ENCODE results near the gene KCNF1. TPM values are rescaled to one million over a fixed set of nuclear protein-coding genes. Genes with fewer than 3 reads are reported as not detected.
"Not testable (repeated sequence)": the region's sequence is repeated elsewhere in the genome, so short reads cannot be mapped to it uniquely, and the experiment has no call there.

The KCNF1 gene
- polyA plus RNA-seq, 3 donors: not detected

DNA sequence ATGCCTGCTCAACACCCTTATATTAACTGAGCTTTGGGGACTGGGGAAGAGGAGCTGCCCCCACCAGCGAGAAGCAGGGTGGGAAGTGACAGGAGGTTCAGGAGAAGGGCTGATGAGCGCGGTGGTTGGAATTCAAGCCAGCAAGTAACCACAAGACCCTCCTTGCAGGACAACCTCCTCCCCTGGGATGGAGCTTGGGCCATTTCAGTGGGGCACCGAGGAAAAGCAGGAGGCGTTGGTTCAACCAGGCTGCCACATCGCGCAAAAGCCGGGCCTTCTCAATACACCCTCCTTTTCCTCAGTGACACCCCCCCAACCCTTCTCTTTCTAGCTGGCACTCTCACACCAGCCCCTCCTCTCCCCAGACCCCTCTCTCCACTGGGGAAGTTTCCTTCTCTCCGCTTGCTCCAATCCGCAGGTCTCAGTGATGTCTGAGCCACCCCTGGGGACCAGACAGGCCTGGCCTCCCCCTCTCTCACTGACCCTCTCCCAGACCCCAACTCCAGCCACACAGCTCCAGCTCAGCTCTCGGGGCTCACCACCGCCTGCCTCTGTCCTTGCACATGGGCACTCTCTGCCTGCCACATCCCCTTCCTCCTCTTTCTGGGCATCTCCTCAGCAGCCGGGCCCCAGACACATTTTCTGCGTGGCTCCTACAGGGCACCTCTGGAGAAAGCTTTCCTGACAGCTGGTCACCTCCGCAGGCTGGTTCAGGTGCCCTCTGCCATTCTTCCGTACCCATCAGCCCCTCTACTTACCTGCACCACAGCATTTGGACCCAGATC lies 44.5 kb downstream of the KCNF1 start:
- no peak overlapping the region for H3K4me2 ChIP-seq (replicated peaks; ENCODE audit: extremely low read depth, low read length, poor library complexity, severe bottlenecking)
- no peak for DNase-seq
- Mint-ChIP-seq H3K4me1 (peaks cover 5% of the 10 kb centered on the region), H3K36me3 (no peaks in the 10 kb centered on the region), H3K27me3 (ENCODE audit: low read depth in 3 of 3) (peaks cover 4 to 30% (median 16%) of the 10 kb centered on the region in 3 donors), H3K9me3 (peaks cover 2 to 11% (median 2%) of the 10 kb centered on the region in 7 donors), H3K27ac (no peak overlapping the region), H3K4me3 (no peak overlapping the region)
- no peaks in the 10 kb centered on the region for H4K20me1 ChIP-seq (ENCODE audit: insufficient read depth, low read length)
- 95% methylated on average over 12 of the region's 16 CpGs for WGBS (ENCODE audit: insufficient coverage)
- H2AFZ ChIP-seq (ENCODE audit: insufficient read depth, low read depth, low read length, poor library complexity, severe bottlenecking): no peak overlapping the region
- H3K79me2 ChIP-seq (ENCODE audit: insufficient read depth, low read length): no peaks in the 10 kb centered on the region
- peaks cover 0 to 2% of the 10 kb centered on the region in 2 donors for H3K4me1 ChIP-seq (ENCODE audit: control insufficient read depth in 1 of 2, insufficient read depth in 2 of 2, low read length in 2 of 2)
- intact Hi-C loops (cut with micrococcal nuclease): no loop called here
- H3K27ac ChIP-seq (ENCODE audit: low read depth in 1 of 2, low read length in 2 of 2): no peak overlapping the region
- H3K4me3 ChIP-seq (replicated peaks in 1 of 3; ENCODE audit: low read depth in 2 of 3, low read length in 3 of 3): no peak overlapping the region
- peaks cover 0 to 6% of the 10 kb centered on the region in 2 donors for H3K9me3 ChIP-seq (replicated peaks in 1 of 2; ENCODE audit: control insufficient read depth in 1 of 2, insufficient read depth in 1 of 2, low read length in 2 of 2)
- TF ChIP-seq, protein P1, sequence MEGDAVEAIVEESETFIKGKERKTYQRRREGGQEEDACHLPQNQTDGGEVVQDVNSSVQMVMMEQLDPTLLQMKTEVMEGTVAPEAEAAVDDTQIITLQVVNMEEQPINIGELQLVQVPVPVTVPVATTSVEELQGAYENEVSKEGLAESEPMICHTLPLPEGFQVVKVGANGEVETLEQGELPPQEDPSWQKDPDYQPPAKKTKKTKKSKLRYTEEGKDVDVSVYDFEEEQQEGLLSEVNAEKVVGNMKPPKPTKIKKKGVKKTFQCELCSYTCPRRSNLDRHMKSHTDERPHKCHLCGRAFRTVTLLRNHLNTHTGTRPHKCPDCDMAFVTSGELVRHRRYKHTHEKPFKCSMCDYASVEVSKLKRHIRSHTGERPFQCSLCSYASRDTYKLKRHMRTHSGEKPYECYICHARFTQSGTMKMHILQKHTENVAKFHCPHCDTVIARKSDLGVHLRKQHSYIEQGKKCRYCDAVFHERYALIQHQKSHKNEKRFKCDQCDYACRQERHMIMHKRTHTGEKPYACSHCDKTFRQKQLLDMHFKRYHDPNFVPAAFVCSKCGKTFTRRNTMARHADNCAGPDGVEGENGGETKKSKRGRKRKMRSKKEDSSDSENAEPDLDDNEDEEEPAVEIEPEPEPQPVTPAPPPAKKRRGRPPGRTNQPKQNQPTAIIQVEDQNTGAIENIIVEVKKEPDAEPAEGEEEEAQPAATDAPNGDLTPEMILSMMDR (IDR thresholded peaks at IDR 0.05): no peak
- no peak overlapping the region for H3K9ac ChIP-seq (ENCODE audit: insufficient read depth, low read length, poor library complexity, severe bottlenecking)
- H3K36me3 ChIP-seq (replicated peaks in 1 of 2; ENCODE audit: control insufficient read depth in 1 of 2, insufficient read depth in 2 of 2, low read length in 2 of 2): no peaks in the 10 kb centered on the region
- H3K27me3 ChIP-seq (ENCODE audit: control insufficient read depth in 2 of 2, insufficient read depth in 2 of 2, low read length in 2 of 2): no peaks in the 10 kb centered on the region

DNA sequence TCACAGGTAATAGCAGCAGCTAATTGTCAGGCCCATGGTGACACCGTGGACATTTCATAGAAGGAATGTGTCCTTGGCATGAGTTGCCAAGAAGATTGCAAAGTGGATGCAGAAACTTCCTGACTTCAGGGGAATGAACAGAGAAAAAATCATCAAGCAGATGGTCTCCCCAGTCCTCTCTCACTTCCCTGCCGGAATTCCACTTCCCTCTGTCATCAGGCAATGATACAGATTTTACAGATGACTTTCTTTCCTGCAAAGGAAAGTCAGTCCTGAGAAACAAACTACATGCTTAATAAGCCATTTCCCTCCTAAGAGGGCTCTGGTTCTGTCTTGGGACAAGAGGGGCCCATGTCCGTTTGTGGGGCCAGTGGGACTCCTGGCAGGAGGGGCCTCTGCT lies 45.7 kb downstream of the KCNF1 start:
- no peak overlapping the region for H3K9ac ChIP-seq (ENCODE audit: insufficient read depth, low read length, poor library complexity, severe bottlenecking)
- no peak overlapping the region for H3K27ac ChIP-seq (ENCODE audit: low read depth in 1 of 2, low read length in 2 of 2)
- no peak overlapping the region for H3K4me2 ChIP-seq (replicated peaks; ENCODE audit: extremely low read depth, low read length, poor library complexity, severe bottlenecking)
- H3K9me3 ChIP-seq (replicated peaks in 1 of 2; ENCODE audit: control insufficient read depth in 1 of 2, insufficient read depth in 1 of 2, low read length in 2 of 2): peaks cover 0 to 6% of the 10 kb centered on the region in 2 donors
- TF ChIP-seq, protein P1 (IDR thresholded peaks at IDR 0.05): no peak
- intact Hi-C loops (cut with micrococcal nuclease): no loop called here
- H3K36me3 ChIP-seq (replicated peaks in 1 of 2; ENCODE audit: control insufficient read depth in 1 of 2, insufficient read depth in 2 of 2, low read length in 2 of 2): no peaks in the 10 kb centered on the region
- no peaks in the 10 kb centered on the region for H4K20me1 ChIP-seq (ENCODE audit: insufficient read depth, low read length)
- H3K27me3 ChIP-seq (ENCODE audit: control insufficient read depth in 2 of 2, insufficient read depth in 2 of 2, low read length in 2 of 2): no peaks in the 10 kb centered on the region
- peaks cover 5% of the 10 kb centered on the region for H3K4me1 Mint-ChIP-seq
- H3K4me1 ChIP-seq (ENCODE audit: control insufficient read depth in 1 of 2, insufficient read depth in 2 of 2, low read length in 2 of 2): peaks cover 0 to 2% of the 10 kb centered on the region in 2 donors
- H3K9me3 Mint-ChIP-seq: peaks cover 1 to 11% (median 2%) of the 10 kb centered on the region in 7 donors
- no peak overlapping the region for H3K4me3 ChIP-seq (replicated peaks in 1 of 3; ENCODE audit: low read depth in 2 of 3, low read length in 3 of 3)
- H2AFZ ChIP-seq (ENCODE audit: insufficient read depth, low read depth, low read length, poor library complexity, severe bottlenecking): no peak overlapping the region
- H3K27ac Mint-ChIP-seq: no peak overlapping the region
- whole genome bisulfite sequencing (ENCODE audit: insufficient coverage): 79% methylated on average over 2 of the region's 3 CpGs
- H3K4me3 Mint-ChIP-seq: no peak overlapping the region
- H3K36me3 Mint-ChIP-seq: no peaks in the 10 kb centered on the region
- DNase-seq: no peak
- H3K79me2 ChIP-seq (ENCODE audit: insufficient read depth, low read length): no peaks in the 10 kb centered on the region
- H3K27me3 Mint-ChIP-seq (ENCODE audit: low read depth in 3 of 3): peaks cover 6 to 30% (median 11%) of the 10 kb centered on the region in 3 donors

DNA sequence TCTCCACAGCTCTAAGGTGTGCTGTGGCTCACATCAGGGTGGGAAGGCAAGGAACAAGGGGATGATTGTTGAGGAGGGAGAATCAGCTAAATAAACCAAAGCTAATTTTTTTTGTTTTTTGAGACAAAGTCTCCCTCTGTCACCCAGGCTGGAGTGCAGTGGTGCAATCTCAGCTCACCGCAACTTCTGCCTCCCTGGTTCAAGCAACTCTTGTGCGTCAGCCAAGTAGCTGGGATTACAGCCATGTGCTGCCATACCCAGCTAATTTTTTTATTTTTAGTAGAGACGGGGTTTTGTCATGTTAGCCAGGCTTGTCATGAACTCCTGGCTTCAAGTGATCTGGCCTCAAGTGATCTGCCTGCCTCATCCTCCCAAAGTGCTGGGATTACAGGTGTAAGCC lies 46.7 kb downstream of the KCNF1 start:
- Mint-ChIP-seq H3K4me1 (peaks cover 13% of the 10 kb centered on the region), H3K27me3 (ENCODE audit: low read depth in 3 of 3) (peaks cover 6 to 30% (median 11%) of the 10 kb centered on the region in 3 donors), H3K27ac (peak overlapping the region in 2 of 7 donors; percentile 79 to 82)
- H3K36me3 ChIP-seq (replicated peaks in 1 of 2; ENCODE audit: control insufficient read depth in 1 of 2, insufficient read depth in 2 of 2, low read length in 2 of 2); intact Hi-C loops (cut with micrococcal nuclease); H3K36me3 Mint-ChIP-seq; DNase-seq; H3K9me3 Mint-ChIP-seq; H3K4me3 Mint-ChIP-seq; H3K79me2 ChIP-seq (ENCODE audit: insufficient read depth, low read length); H3K4me2 ChIP-seq (replicated peaks; ENCODE audit: extremely low read depth, low read length, poor library complexity, severe bottlenecking); H3K27me3 ChIP-seq (ENCODE audit: control insufficient read depth in 2 of 2, insufficient read depth in 2 of 2, low read length in 2 of 2); H3K4me1 ChIP-seq (ENCODE audit: control insufficient read depth in 1 of 2, insufficient read depth in 2 of 2, low read length in 2 of 2); H3K9me3 ChIP-seq (replicated peaks in 1 of 2; ENCODE audit: control insufficient read depth in 1 of 2, insufficient read depth in 1 of 2, low read length in 2 of 2); H2AFZ ChIP-seq (ENCODE audit: insufficient read depth, low read depth, low read length, poor library complexity, severe bottlenecking); H3K9ac ChIP-seq (ENCODE audit: insufficient read depth, low read length, poor library complexity, severe bottlenecking); H4K20me1 ChIP-seq (ENCODE audit: insufficient read depth, low read length); H3K4me3 ChIP-seq (replicated peaks in 1 of 3; ENCODE audit: low read depth in 2 of 3, low read length in 3 of 3); H3K27ac ChIP-seq (ENCODE audit: low read depth in 1 of 2, low read length in 2 of 2): not testable (repeated sequence)
- WGBS (ENCODE audit: insufficient coverage): 66% methylated on average over 3 of the region's 3 CpGs

Measured in CD14-positive monocyte (primary cell).